Osteocyte (in vitro differentiated cells): ENCODE data around the gene OR11L1. TPM values are rescaled to one million over a fixed set of nuclear protein-coding genes. Genes with fewer than 3 reads are reported as not detected.

Experiments
- DNase-seq: peaks from one replicate; pipeline ENCODE4 v3.0.0; 2021; ENCODE audit warnings: mixed read lengths; ENCODE audit not compliant: unreplicated experiment; ENCODE audit errors: extremely low spot score
- H3K27ac Mint-ChIP-seq: one replicate; pipeline ENCODE4 v1.8.0; 2021; ENCODE audit warnings: mild to moderate bottlenecking, mixed read lengths; ENCODE audit not compliant: unreplicated experiment
- H3K27me3 Mint-ChIP-seq: one replicate; pipeline ENCODE4 v1.8.0; 2021; ENCODE audit warnings: mixed read lengths; ENCODE audit not compliant: unreplicated experiment
- H3K36me3 Mint-ChIP-seq: one replicate; pipeline ENCODE4 v1.8.0; 2021; ENCODE audit warnings: mixed read lengths; ENCODE audit not compliant: unreplicated experiment
- H3K4me1 Mint-ChIP-seq: one replicate; pipeline ENCODE4 v1.8.0; 2021; ENCODE audit warnings: mixed read lengths; ENCODE audit not compliant: unreplicated experiment
- H3K4me3 Mint-ChIP-seq: one replicate; pipeline ENCODE4 v1.8.0; 2021; ENCODE audit warnings: mild to moderate bottlenecking, moderate library complexity, mixed read lengths; ENCODE audit not compliant: unreplicated experiment
- H3K9me3 Mint-ChIP-seq: one replicate; pipeline ENCODE4 v1.8.0; 2021; ENCODE audit warnings: mixed read lengths; ENCODE audit not compliant: unreplicated experiment
- CTCF ChIP-seq: fragments of 200-600 bp; sonication (generic); IDR thresholded peaks from 2 replicates; pipeline ENCODE4 v1.5.0; 2021; ENCODE audit warnings: antibody characterized with exemption, mild to moderate bottlenecking, moderate library complexity
- total RNA-seq: library from RNA; stranded (reverse); gene quantifications from 2 replicates; pipeline ENCODE4 v1.2.1, GENCODE V29; 2021

The OR11L1 gene
- total RNA-seq, 1 donor from 2014 or later, result not detected

GRCh38 chr1:247843411-247843810 lies 1.7 kb upstream of the OR11L1 start:
- no peak for TF ChIP-seq CTCF
- DNase-seq, result no peak
- no peak overlapping the region for H3K4me3 Mint-ChIP-seq
- H3K4me1 Mint-ChIP-seq, result no peaks in the 10 kb centered on the region
- H3K27me3 Mint-ChIP-seq, result no peaks in the 10 kb centered on the region
- H3K27ac Mint-ChIP-seq, result no peak overlapping the region
- no peaks in the 10 kb centered on the region for H3K36me3 Mint-ChIP-seq
- H3K9me3 Mint-ChIP-seq, result peaks cover 4% of the 10 kb centered on the region

- Mint-ChIP-seq H3K36me3 (no peaks in the 10 kb centered on the region), H3K9me3 (peaks cover 15% of the 10 kb centered on the region), H3K27me3 (no peaks in the 10 kb centered on the region), H3K4me1 (no peaks in the 10 kb centered on the region), H3K27ac (no peak overlapping the region), H3K4me3 (no peak overlapping the region)
- no peak for DNase-seq
- no peak for TF ChIP-seq CTCF
These were observed 878 bp downstream of the OR11L1 start for GRCh38 chr1:247840818-247841217.

- Mint-ChIP-seq H3K27ac (no peak overlapping the region), H3K9me3 (peaks cover 13% of the 10 kb centered on the region), H3K27me3 (no peaks in the 10 kb centered on the region), H3K36me3 (no peaks in the 10 kb centered on the region), H3K4me1 (no peaks in the 10 kb centered on the region), H3K4me3 (no peak overlapping the region)
- no peak for DNase-seq
- TF ChIP-seq CTCF, result no peak
These were observed 8.1 kb downstream of the OR11L1 start for GRCh38 chr1:247833601-247834000.

- Mint-ChIP-seq H3K27ac (no peak overlapping the region), H3K36me3 (no peaks in the 10 kb centered on the region)
These were observed 12.0 kb downstream of the OR11L1 start for GRCh38 chr1:247829656-247830055.

GRCh38 chr1:247825362-247825761 lies 16.3 kb downstream of the OR11L1 start:
- Mint-ChIP-seq H3K4me3 (no peak overlapping the region), H3K9me3 (peaks cover 10% of the 10 kb centered on the region), H3K27ac (no peak overlapping the region), H3K36me3 (no peaks in the 10 kb centered on the region), H3K4me1 (no peaks in the 10 kb centered on the region), H3K27me3 (no peaks in the 10 kb centered on the region)
- TF ChIP-seq CTCF, result no peak
- DNase-seq, result no peak

More at GRCh38 chr1:247829656-247830055, 12.0 kb downstream of the OR11L1 start:
- no peak for DNase-seq
- H3K9me3 Mint-ChIP-seq, result peaks cover 8% of the 10 kb centered on the region
- H3K4me1 Mint-ChIP-seq, result no peaks in the 10 kb centered on the region
- no peak overlapping the region for H3K4me3 Mint-ChIP-seq
- no peaks in the 10 kb centered on the region for H3K27me3 Mint-ChIP-seq
- TF ChIP-seq CTCF, result no peak
